ENCODE results near the gene NCLN. TPM values are rescaled to one million over a fixed set of nuclear protein-coding genes. Genes with fewer than 3 reads are reported as not detected.

The NCLN gene
- total RNA-seq, 1 experiment from 2014 or later = 74.7 TPM

DNA sequence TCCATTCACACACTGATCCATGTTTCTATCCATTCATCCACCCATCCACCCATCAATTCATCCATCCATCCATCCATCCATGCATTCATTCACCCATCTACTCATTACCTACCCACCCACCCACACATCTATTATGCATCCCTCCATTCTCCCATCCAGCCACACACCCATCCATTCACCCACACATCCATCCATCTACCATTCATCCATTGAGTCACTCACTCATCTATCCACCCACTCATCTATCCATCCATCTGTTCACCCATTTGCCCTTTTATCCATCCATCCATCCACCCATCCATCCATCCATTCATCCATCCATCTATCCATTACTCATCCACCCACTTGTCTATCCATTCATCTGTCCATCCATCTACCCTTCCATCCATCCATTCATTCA, 68.8 kb downstream of the NCLN start:
- POLR2A ChIA-PET (ENCODE audit: unreplicated experiment) = no interaction called here
- intact Hi-C loops (cut with micrococcal nuclease) = no loop called here
- H3K27me3 ChIP-seq (ENCODE audit: low read length) = no peaks in the 10 kb centered on the region

DNA sequence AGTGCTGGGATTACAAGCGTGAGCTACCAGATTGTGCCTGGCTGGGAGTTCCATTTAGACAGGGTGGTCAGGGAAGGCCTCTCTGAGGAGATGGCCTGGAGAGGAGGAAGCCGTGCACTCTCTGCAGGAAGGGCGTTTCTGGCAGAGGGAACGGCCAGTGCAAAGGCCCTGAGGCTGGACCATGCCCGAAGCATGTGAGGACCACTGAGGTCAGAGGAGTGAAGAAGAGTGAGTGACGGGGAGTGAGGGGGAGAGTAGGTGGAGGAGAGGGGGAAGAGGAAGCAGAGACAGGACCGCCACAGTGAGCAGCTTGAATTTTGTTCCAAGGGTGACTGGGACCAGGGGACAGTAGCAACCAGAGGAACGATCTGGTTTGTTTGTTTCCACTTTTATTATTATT, 71.3 kb downstream of the NCLN start:
- no peak for TF ChIP-seq EZH2 (IDR thresholded peaks at IDR 0.05; ENCODE audit: low read length, unreplicated experiment)
- TF ChIP-seq, protein P1, sequence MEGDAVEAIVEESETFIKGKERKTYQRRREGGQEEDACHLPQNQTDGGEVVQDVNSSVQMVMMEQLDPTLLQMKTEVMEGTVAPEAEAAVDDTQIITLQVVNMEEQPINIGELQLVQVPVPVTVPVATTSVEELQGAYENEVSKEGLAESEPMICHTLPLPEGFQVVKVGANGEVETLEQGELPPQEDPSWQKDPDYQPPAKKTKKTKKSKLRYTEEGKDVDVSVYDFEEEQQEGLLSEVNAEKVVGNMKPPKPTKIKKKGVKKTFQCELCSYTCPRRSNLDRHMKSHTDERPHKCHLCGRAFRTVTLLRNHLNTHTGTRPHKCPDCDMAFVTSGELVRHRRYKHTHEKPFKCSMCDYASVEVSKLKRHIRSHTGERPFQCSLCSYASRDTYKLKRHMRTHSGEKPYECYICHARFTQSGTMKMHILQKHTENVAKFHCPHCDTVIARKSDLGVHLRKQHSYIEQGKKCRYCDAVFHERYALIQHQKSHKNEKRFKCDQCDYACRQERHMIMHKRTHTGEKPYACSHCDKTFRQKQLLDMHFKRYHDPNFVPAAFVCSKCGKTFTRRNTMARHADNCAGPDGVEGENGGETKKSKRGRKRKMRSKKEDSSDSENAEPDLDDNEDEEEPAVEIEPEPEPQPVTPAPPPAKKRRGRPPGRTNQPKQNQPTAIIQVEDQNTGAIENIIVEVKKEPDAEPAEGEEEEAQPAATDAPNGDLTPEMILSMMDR (conservative IDR thresholded peaks at IDR 0.05; ENCODE audit: low read depth, low read length) = no peak
- no peak for TF ChIP-seq EZH2phosphoT487 (IDR thresholded peaks at IDR 0.05; ENCODE audit: borderline replicate concordance, low read length)
- CTCF ChIA-PET = no interaction called here

More for the DNA sequence above, 68.8 kb downstream of the NCLN start:
- Histone ChIP-seq H3K79me2 (ENCODE audit: low read length) (no peaks in the 10 kb centered on the region), H3K4me3 (ENCODE audit: low read length) (no peak overlapping the region), H3K9ac (ENCODE audit: low read length) (no peak overlapping the region), H3K36me3 (ENCODE audit: low read depth, low read length) (no peaks in the 10 kb centered on the region), H3K27ac (ENCODE audit: low read length) (no peak overlapping the region), H3K9me3 (ENCODE audit: low read length) (no peaks in the 10 kb centered on the region), H3K4me2 (ENCODE audit: low read length) (no peak overlapping the region), H3K4me1 (ENCODE audit: insufficient read depth, low read length) (no peaks in the 10 kb centered on the region), H3K9me2 (replicated peaks; ENCODE audit: low read length) (no peaks in the 10 kb centered on the region), H3F3A (ENCODE audit: low read length, unreplicated experiment) (no peaks in the 10 kb centered on the region), H2AFZ (ENCODE audit: low read length) (no peak overlapping the region), H4K20me1 (ENCODE audit: low read length) (no peaks in the 10 kb centered on the region)
- no peak for DNase-seq
- ATAC-seq = no peak
- TF ChIP-seq, protein P1 (conservative IDR thresholded peaks at IDR 0.05; ENCODE audit: low read depth, low read length) = no peak
- TF ChIP-seq EZH2phosphoT487 (IDR thresholded peaks at IDR 0.05; ENCODE audit: borderline replicate concordance, low read length) (no peak), EZH2 (IDR thresholded peaks at IDR 0.05; ENCODE audit: low read length, unreplicated experiment) (no peak)
- CTCF ChIA-PET = no interaction called here
- no TSS peak for BruUV-seq (replicated peaks)

More for the DNA sequence above, 71.3 kb downstream of the NCLN start:
- H3K4me3 ChIP-seq (ENCODE audit: low read length) = no peak overlapping the region
- H3K79me2 ChIP-seq (ENCODE audit: low read length) = no peaks in the 10 kb centered on the region
- no peaks in the 10 kb centered on the region for H3K9me2 ChIP-seq (replicated peaks; ENCODE audit: low read length)
- ATAC-seq (no peak), DNase-seq (no peak)
- no peaks in the 10 kb centered on the region for H3K27me3 ChIP-seq (ENCODE audit: low read length)
- no peaks in the 10 kb centered on the region for H4K20me1 ChIP-seq (ENCODE audit: low read length)
- POLR2A ChIA-PET (ENCODE audit: unreplicated experiment) = no interaction called here
- H3K9ac ChIP-seq (ENCODE audit: low read length) = no peak overlapping the region
- H3F3A ChIP-seq (ENCODE audit: low read length, unreplicated experiment) = no peaks in the 10 kb centered on the region
- H3K36me3 ChIP-seq (ENCODE audit: low read depth, low read length) = no peaks in the 10 kb centered on the region
- H3K4me2 ChIP-seq (ENCODE audit: low read length) = no peak overlapping the region
- intact Hi-C loops (cut with micrococcal nuclease) = no loop called here
- no peaks in the 10 kb centered on the region for H3K4me1 ChIP-seq (ENCODE audit: insufficient read depth, low read length)
- H3K9me3 ChIP-seq (ENCODE audit: low read length) = no peaks in the 10 kb centered on the region
- no TSS peak for BruUV-seq (replicated peaks)
- no peak overlapping the region for H2AFZ ChIP-seq (ENCODE audit: low read length)
- H3K27ac ChIP-seq (ENCODE audit: low read length) = no peak overlapping the region

Other genes with a start within 250 kb of the NCLN start
- 2.1 and 5.1 TPM in 2 replicates for gene ZNF77, start 241.0 kb upstream of the NCLN start, total RNA-seq (2014; rRNA removed)
- 1.9 and 4.1 TPM in 2 replicates for gene TLE6, start 208.4 kb upstream of the NCLN start, total RNA-seq (2014; rRNA removed)
- gene TLE2, start 156.7 kb upstream of the NCLN start, total RNA-seq (2014; rRNA removed) = 7.7 and 10.0 TPM in 2 replicates
- 351 and 407 TPM in 2 replicates for gene TLE5, start 123.4 kb upstream of the NCLN start, total RNA-seq (2014; rRNA removed)
- gene GNA11, start 91.6 kb upstream of the NCLN start, total RNA-seq (2014; rRNA removed) = 59.6 and 89.4 TPM in 2 replicates
- not detected in 2 replicates for gene GNA15, start 49.9 kb upstream of the NCLN start, total RNA-seq (2014; rRNA removed)
- gene S1PR4, start 7.2 kb upstream of the NCLN start, total RNA-seq (2014; rRNA removed) = 0.26 and 1.3 TPM in 2 replicates
- gene CELF5, start 38.7 kb downstream of the NCLN start, total RNA-seq (2014; rRNA removed) = 0.44 and 0.75 TPM in 2 replicates
- gene NFIC, start 180.7 kb downstream of the NCLN start, total RNA-seq (2014; rRNA removed) = 31.7 and 49.6 TPM in 2 replicates

All from PC-3 (cell line).